Panc1 (cell line): ENCODE data around the gene CDH23. TPM values are rescaled to one million over a fixed set of nuclear protein-coding genes. Genes with fewer than 3 reads are reported as not detected.

Experiments
- ATAC-seq: fragments of 200-7000 bp; cut with Tn5 transposase; 2 replicates; pipeline ENCODE4 v1.9.1; 2020; ENCODE audit warnings: mild to moderate bottlenecking, moderate library complexity
- BruUV-seq: library from RNA; stranded (reverse); fragments of 400-500 nt; replicated peaks from 2 replicates; lab custom pipeline; 2021; lab: Mats Ljungman, UMichigan
- CTCF ChIA-PET: fragments of 300-600 bp; sonication (Branson Sonifier 250); formaldehyde crosslinking; loops from one replicate; lab custom pipeline; 2022; ENCODE audit warnings: antibody characterized with exemption; lab: Charles Lee
- POLR2A ChIA-PET: fragments of 300-600 bp; sonication (Branson Sonifier 250); formaldehyde crosslinking; loops from one replicate; lab custom pipeline; 2022; ENCODE audit warnings: antibody characterized with exemption; lab: Charles Lee
- DNase-seq: peaks from one replicate; pipeline ENCODE4 v3.0.0-alpha.2; 2010; ENCODE audit warnings: low read depth, low spot score
- H3K27ac ChIP-seq: 2 replicates; pipeline ENCODE4 v1.5.1; 2011; ENCODE audit warnings: mild to moderate bottlenecking, low read length, inconsistent platforms
- H3K27me3 ChIP-seq: fragments of 200-500 bp; sonication (Bioruptor generic); 2 replicates; pipeline ENCODE4 v1.6.0; 2014; ENCODE audit warnings: low read length, inconsistent platforms; ENCODE audit not compliant: control insufficient read depth, insufficient read depth
- H3K36me3 ChIP-seq: fragments of 200-500 bp; sonication (Bioruptor generic); 2 replicates; pipeline ENCODE4 v1.5.1; 2014; ENCODE audit warnings: inconsistent platforms, mild to moderate bottlenecking, low read length, moderate library complexity; ENCODE audit not compliant: control insufficient read depth, insufficient read depth
- H3K4me1 ChIP-seq: 2 replicates; pipeline ENCODE4 v1.5.1; 2011; ENCODE audit warnings: inconsistent platforms, mild to moderate bottlenecking, low read length, moderate library complexity; ENCODE audit not compliant: control insufficient read depth, insufficient read depth
- H3K4me3 ChIP-seq, 2 experiments: 2 replicates each; pipeline ENCODE4 v1.5.1; 2011 to 2012; ENCODE audit warnings: low read depth in 2 of 2, low read length in 2 of 2, mild to moderate bottlenecking in 2 of 2, inconsistent platforms in 1 of 2, moderate library complexity in 1 of 2
- H3K9me3 ChIP-seq: fragments of 200-500 bp; sonication (Bioruptor generic); 2 replicates; pipeline ENCODE4 v1.5.1; 2014; ENCODE audit warnings: low read depth, mild to moderate bottlenecking, inconsistent platforms, low read length, moderate library complexity; ENCODE audit not compliant: control insufficient read depth, insufficient read depth
- POLR2AphosphoS5 ChIP-seq: IDR thresholded peaks from 2 replicates; pipeline ENCODE4 v1.6.1; 2012; ENCODE audit warnings: mild to moderate bottlenecking, low read depth, low read length, moderate library complexity
- SIN3A ChIP-seq: IDR thresholded peaks from 2 replicates; pipeline ENCODE4 v1.6.1; 2012; ENCODE audit warnings: low read depth, mild to moderate bottlenecking, low read length, moderate library complexity, borderline replicate concordance; ENCODE audit not compliant: insufficient read depth
- TCF7L2 ChIP-seq: IDR thresholded peaks from 2 replicates; pipeline ENCODE4 v1.6.1; 2011; ENCODE audit warnings: mild to moderate bottlenecking, low read depth, low read length, inconsistent platforms
- in situ Hi-C: cut with HindIII; loops from 2 replicates; pipeline ENCODE4 v1.10.0; 2016; ENCODE audit warnings: low sequenced_read_pairs, low pct_unique_long_range_greater_than_20kb
- intact Hi-C: fragments of 100-400 bp; cut with micrococcal nuclease; formaldehyde crosslinking; loops from one replicate; pipeline ENCODE4 v1.10.0; 2022; ENCODE audit not compliant: unreplicated experiment
- total RNA-seq: library from RNA; stranded (reverse); gene quantifications from one replicate; pipeline ENCODE4 v1.2.1, GENCODE V29; 2021; ENCODE audit not compliant: unreplicated experiment
- TF ChIP-seq, protein P1 (sequence below): fragments of 450-650 bp; IDR thresholded peaks from 2 replicates; pipeline ENCODE4 v1.5.1; 2017; ENCODE audit warnings: mild to moderate bottlenecking
- TF ChIP-seq, protein P2 (sequence below), 2 experiments: IDR thresholded peaks; 2 replicates each; pipeline ENCODE4 v1.6.1; 2011 to 2012; ENCODE audit warnings: low read depth in 2 of 2, control low read depth in 1 of 2, low read length in 1 of 2, mild to moderate bottlenecking in 1 of 2, moderate library complexity in 1 of 2; ENCODE audit not compliant: insufficient read depth in 1 of 2

The CDH23 gene
- total RNA-seq, 1 experiment from 2014 or later, result 2.7 TPM

GRCh38 chr10:71475243-71475871 is 78.6 kb downstream of the CDH23 start:
- H3K27ac ChIP-seq, result no peak overlapping the region
- H3K4me1 ChIP-seq, result no peaks in the 10 kb centered on the region
- ATAC-seq (no peak), DNase-seq (no peak)
- no peaks in the 10 kb centered on the region for H3K36me3 ChIP-seq
- no peak overlapping the region for H3K4me3 ChIP-seq
- intact Hi-C loops, result no loop called here
- no TSS peak for BruUV-seq
- ChIA-PET CTCF (no interaction called here), POLR2A (no interaction called here)
- in situ Hi-C loops, result no loop called here
- TF ChIP-seq, protein P1, sequence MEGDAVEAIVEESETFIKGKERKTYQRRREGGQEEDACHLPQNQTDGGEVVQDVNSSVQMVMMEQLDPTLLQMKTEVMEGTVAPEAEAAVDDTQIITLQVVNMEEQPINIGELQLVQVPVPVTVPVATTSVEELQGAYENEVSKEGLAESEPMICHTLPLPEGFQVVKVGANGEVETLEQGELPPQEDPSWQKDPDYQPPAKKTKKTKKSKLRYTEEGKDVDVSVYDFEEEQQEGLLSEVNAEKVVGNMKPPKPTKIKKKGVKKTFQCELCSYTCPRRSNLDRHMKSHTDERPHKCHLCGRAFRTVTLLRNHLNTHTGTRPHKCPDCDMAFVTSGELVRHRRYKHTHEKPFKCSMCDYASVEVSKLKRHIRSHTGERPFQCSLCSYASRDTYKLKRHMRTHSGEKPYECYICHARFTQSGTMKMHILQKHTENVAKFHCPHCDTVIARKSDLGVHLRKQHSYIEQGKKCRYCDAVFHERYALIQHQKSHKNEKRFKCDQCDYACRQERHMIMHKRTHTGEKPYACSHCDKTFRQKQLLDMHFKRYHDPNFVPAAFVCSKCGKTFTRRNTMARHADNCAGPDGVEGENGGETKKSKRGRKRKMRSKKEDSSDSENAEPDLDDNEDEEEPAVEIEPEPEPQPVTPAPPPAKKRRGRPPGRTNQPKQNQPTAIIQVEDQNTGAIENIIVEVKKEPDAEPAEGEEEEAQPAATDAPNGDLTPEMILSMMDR, result no peak
- TF ChIP-seq TCF7L2 (no peak), SIN3A (no peak), POLR2AphosphoS5 (no peak)
- TF ChIP-seq, protein P2, sequence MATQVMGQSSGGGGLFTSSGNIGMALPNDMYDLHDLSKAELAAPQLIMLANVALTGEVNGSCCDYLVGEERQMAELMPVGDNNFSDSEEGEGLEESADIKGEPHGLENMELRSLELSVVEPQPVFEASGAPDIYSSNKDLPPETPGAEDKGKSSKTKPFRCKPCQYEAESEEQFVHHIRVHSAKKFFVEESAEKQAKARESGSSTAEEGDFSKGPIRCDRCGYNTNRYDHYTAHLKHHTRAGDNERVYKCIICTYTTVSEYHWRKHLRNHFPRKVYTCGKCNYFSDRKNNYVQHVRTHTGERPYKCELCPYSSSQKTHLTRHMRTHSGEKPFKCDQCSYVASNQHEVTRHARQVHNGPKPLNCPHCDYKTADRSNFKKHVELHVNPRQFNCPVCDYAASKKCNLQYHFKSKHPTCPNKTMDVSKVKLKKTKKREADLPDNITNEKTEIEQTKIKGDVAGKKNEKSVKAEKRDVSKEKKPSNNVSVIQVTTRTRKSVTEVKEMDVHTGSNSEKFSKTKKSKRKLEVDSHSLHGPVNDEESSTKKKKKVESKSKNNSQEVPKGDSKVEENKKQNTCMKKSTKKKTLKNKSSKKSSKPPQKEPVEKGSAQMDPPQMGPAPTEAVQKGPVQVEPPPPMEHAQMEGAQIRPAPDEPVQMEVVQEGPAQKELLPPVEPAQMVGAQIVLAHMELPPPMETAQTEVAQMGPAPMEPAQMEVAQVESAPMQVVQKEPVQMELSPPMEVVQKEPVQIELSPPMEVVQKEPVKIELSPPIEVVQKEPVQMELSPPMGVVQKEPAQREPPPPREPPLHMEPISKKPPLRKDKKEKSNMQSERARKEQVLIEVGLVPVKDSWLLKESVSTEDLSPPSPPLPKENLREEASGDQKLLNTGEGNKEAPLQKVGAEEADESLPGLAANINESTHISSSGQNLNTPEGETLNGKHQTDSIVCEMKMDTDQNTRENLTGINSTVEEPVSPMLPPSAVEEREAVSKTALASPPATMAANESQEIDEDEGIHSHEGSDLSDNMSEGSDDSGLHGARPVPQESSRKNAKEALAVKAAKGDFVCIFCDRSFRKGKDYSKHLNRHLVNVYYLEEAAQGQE (IDR thresholded peaks at IDR 0.05; ENCODE audit: insufficient read depth in 1 of 2, low read depth in 2 of 2, low read length in 1 of 2), result no peak
- H3K27me3 ChIP-seq, result peaks cover 14% of the 10 kb centered on the region; the same call in 1 of the 2 replicates
- H3K9me3 ChIP-seq, result no peaks in the 10 kb centered on the region

DNA sequence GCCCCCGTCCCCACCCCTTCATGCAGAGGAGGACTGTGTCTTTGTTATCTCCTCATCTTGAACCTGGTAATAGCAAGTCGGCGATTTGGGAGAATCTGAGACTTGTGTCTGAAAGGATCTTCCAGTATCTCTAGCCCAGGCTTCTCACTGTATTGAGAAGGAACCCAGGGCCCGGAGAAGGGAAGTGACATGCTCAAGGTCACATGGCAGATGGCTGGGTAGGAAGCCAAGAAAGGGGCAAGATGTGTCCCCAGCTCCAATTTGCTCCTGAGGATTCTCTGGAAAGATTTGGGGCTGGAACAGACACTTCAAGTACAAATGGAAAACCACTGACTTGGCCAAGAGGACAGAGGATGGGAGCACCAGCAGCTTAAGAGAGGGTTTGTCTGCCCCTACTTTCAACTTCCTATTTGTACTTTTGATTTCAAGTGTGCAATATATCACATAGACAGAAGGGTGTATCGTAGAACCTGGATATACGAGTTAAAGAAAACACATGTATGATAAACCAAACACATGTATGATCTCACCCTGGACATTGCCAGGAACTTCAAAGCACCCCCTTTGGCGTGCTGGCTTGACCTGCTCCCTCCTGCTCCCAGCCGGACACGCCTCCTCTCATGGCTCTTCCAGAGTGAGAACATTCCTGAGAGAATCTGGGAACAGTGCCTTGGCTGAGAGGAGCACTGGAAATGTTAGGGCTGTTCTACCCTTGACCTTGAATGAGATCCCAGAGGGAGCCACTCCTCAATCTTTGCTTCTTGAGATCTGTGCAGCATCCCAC is 79.7 kb downstream of the CDH23 start:
- no peak for ATAC-seq
- no TSS peak for BruUV-seq
- no peak for DNase-seq
- CTCF ChIA-PET, result no interaction called here
- in situ Hi-C loops (no loop called here), intact Hi-C loops (no loop called here)
- POLR2A ChIA-PET, result no interaction called here
- no peaks in the 10 kb centered on the region for H3K4me1 ChIP-seq
- H3K27me3 ChIP-seq, result peaks cover 17% of the 10 kb centered on the region; the same call in 1 of the 2 replicates
- H3K9me3 ChIP-seq, result no peaks in the 10 kb centered on the region
- H3K36me3 ChIP-seq, result no peaks in the 10 kb centered on the region
- TF ChIP-seq POLR2AphosphoS5 (no peak), TCF7L2 (no peak), SIN3A (no peak)
- TF ChIP-seq, protein P1, result no peak
- TF ChIP-seq, protein P2 (IDR thresholded peaks at IDR 0.05; ENCODE audit: insufficient read depth in 1 of 2, low read depth in 2 of 2, low read length in 1 of 2), result no peak
- H3K27ac ChIP-seq, result no peak overlapping the region
- no peak overlapping the region for H3K4me3 ChIP-seq
